ENCODE measurements around the gene ZNF827.

The ZNF827 gene

GRCh38 chr4:145829629-145830395 is 108.8 kb downstream of the ZNF827 start:
- no peak for TF ChIP-seq CTCF (IDR thresholded peaks at IDR 0.05)

- TF ChIP-seq CTCF (IDR thresholded peaks at IDR 0.05): no peak
Measured at GRCh38 chr4:145828802-145829485, 109.7 kb downstream of the ZNF827 start.

- no peak for TF ChIP-seq CTCF (IDR thresholded peaks at IDR 0.05)
Measured at GRCh38 chr4:145827885-145828284, 110.7 kb downstream of the ZNF827 start.

GRCh38 chr4:145825255-145825654 is 113.4 kb downstream of the ZNF827 start:
- TF ChIP-seq CTCF (IDR thresholded peaks at IDR 0.05): no peak

GRCh38 chr4:145824463-145824862 is 114.2 kb downstream of the ZNF827 start:
- no peak for TF ChIP-seq CTCF (IDR thresholded peaks at IDR 0.05)

GRCh38 chr4:145823743-145824142 is 114.9 kb downstream of the ZNF827 start:
- TF ChIP-seq CTCF (IDR thresholded peaks at IDR 0.05): no peak

GRCh38 chr4:145822581-145822980 is 116.0 kb downstream of the ZNF827 start:
- TF ChIP-seq CTCF (IDR thresholded peaks at IDR 0.05): no peak
